ENCODE results near the gene LRFN2.

LRFN2 gene

GRCh38 chr6:40485795-40486194 is 101.4 kb downstream of the LRFN2 start:
- in situ Hi-C loops (cut with MboI; ENCODE audit: low sequenced_read_pairs, unreplicated experiment) = no loop called here
- DNase-seq (ENCODE audit: low spot score) = no peak
- TF ChIP-seq, protein P1, sequence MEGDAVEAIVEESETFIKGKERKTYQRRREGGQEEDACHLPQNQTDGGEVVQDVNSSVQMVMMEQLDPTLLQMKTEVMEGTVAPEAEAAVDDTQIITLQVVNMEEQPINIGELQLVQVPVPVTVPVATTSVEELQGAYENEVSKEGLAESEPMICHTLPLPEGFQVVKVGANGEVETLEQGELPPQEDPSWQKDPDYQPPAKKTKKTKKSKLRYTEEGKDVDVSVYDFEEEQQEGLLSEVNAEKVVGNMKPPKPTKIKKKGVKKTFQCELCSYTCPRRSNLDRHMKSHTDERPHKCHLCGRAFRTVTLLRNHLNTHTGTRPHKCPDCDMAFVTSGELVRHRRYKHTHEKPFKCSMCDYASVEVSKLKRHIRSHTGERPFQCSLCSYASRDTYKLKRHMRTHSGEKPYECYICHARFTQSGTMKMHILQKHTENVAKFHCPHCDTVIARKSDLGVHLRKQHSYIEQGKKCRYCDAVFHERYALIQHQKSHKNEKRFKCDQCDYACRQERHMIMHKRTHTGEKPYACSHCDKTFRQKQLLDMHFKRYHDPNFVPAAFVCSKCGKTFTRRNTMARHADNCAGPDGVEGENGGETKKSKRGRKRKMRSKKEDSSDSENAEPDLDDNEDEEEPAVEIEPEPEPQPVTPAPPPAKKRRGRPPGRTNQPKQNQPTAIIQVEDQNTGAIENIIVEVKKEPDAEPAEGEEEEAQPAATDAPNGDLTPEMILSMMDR (IDR thresholded peaks at IDR 0.05; ENCODE audit: borderline replicate concordance, control extremely low read depth, extremely low read depth, insufficient read depth, missing control alignments) = no peak

- DNase-seq (ENCODE audit: low spot score) = no peak
- TF ChIP-seq, protein P1 (IDR thresholded peaks at IDR 0.05; ENCODE audit: borderline replicate concordance, control extremely low read depth, extremely low read depth, insufficient read depth, missing control alignments) = no peak
Observed at GRCh38 chr6:40485300-40485699, 101.9 kb downstream of the LRFN2 start.

GRCh38 chr6:40484066-40484465 is 103.1 kb downstream of the LRFN2 start:
- in situ Hi-C loops (cut with MboI; ENCODE audit: low sequenced_read_pairs, unreplicated experiment) = no loop called here
- TF ChIP-seq, protein P1 (IDR thresholded peaks at IDR 0.05; ENCODE audit: borderline replicate concordance, control extremely low read depth, extremely low read depth, insufficient read depth, missing control alignments) = no peak
- no peak for DNase-seq (ENCODE audit: low spot score)

More at GRCh38 chr6:40485300-40485699, 101.9 kb downstream of the LRFN2 start:
- in situ Hi-C loops (cut with MboI; ENCODE audit: low sequenced_read_pairs, unreplicated experiment) = no loop called here

GRCh38 chr6:40482532-40482931 is 104.6 kb downstream of the LRFN2 start:
- in situ Hi-C loops (cut with MboI; ENCODE audit: low sequenced_read_pairs, unreplicated experiment) = no loop called here
- TF ChIP-seq, protein P1 (IDR thresholded peaks at IDR 0.05; ENCODE audit: borderline replicate concordance, control extremely low read depth, extremely low read depth, insufficient read depth, missing control alignments) = no peak
- DNase-seq (ENCODE audit: low spot score) = no peak

GRCh38 chr6:40480678-40481077 is 106.5 kb downstream of the LRFN2 start:
- no peak for DNase-seq (ENCODE audit: low spot score)
- in situ Hi-C loops (cut with MboI; ENCODE audit: low sequenced_read_pairs, unreplicated experiment) = no loop called here
- TF ChIP-seq, protein P1 (IDR thresholded peaks at IDR 0.05; ENCODE audit: borderline replicate concordance, control extremely low read depth, extremely low read depth, insufficient read depth, missing control alignments) = no peak

GRCh38 chr6:40479706-40480105 is 107.5 kb downstream of the LRFN2 start:
- DNase-seq (ENCODE audit: low spot score) = no peak
- in situ Hi-C loops (cut with MboI; ENCODE audit: low sequenced_read_pairs, unreplicated experiment) = no loop called here
- TF ChIP-seq, protein P1 (IDR thresholded peaks at IDR 0.05; ENCODE audit: borderline replicate concordance, control extremely low read depth, extremely low read depth, insufficient read depth, missing control alignments) = no peak
